Measurements from ENCODE around the gene SLC39A13. TPM values are rescaled to one million over a fixed set of nuclear protein-coding genes. Genes with fewer than 3 reads are reported as not detected.

SLC39A13 gene
- total and polyA plus RNA-seq, 2 of the 4 experiments (the other 2 are of a cell fraction) = 32.4 to 144 TPM

DNA sequence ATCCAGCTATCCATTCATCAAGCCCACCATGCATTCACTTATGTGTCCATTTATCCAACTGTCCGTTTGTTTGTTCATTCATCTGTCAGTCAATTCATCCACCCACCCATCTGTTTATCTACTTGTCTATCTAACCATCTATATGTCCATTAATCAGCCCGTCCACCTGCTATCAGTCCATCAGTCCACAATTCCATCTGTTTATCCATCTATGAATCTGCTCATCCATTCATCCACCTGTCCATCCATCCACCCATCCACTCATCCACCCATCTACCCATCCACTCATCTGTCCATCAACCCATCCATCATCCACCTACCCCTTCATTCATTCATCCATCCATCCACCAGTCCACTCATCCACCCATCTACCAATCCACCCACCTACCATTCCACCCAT, 29.1 kb upstream of the SLC39A13 start:
- ATAC-seq (ENCODE audit: low read depth) = no peak
- Histone ChIP-seq H2BK20ac (ENCODE audit: low read depth, low read length) (no peak overlapping the region), H4K8ac (ENCODE audit: low read depth in 2 of 2, low read length in 2 of 2) (no peak overlapping the region), H4K5ac (ENCODE audit: low read depth, low read length) (no peak overlapping the region), H4K91ac (ENCODE audit: insufficient read depth, low read depth, low read length) (no peak overlapping the region), H2AK5ac (ENCODE audit: low read depth, low read length) (no peak overlapping the region), H3K9me3 (ENCODE audit: control insufficient read depth, insufficient read depth, low read length) (no peaks in the 10 kb centered on the region), H3K27me3 (ENCODE audit: control insufficient read depth, insufficient read depth, low read length) (peaks cover 7% of the 10 kb centered on the region; the same call in 1 of the 2 replicates), H3K79me1 (ENCODE audit: low read depth in 1 of 2, low read length in 2 of 2) (no peaks in the 10 kb centered on the region), H3K14ac (replicated peaks; ENCODE audit: low read depth, low read length) (no peak overlapping the region), H3K27ac (ENCODE audit: insufficient read depth, low read length) (no peak overlapping the region), H3K9me1 (ENCODE audit: insufficient read depth, low read length) (peaks cover 7% of the 10 kb centered on the region), H4K20me1 (ENCODE audit: insufficient read depth, low read length) (no peaks in the 10 kb centered on the region; the same call in 1 of the 2 replicates), H2AFZ (replicated peaks; ENCODE audit: low read length, poor library complexity) (no peak overlapping the region), H3K36me3 (ENCODE audit: control insufficient read depth, insufficient read depth, low read length) (no peaks in the 10 kb centered on the region), H2AK9ac (replicated peaks; ENCODE audit: low read depth, low read length, poor library complexity) (no peak overlapping the region), H3K23ac (ENCODE audit: low read depth, low read length) (no peak overlapping the region), H2BK5ac (ENCODE audit: low read depth, low read length, poor library complexity, severe bottlenecking) (no peak overlapping the region), H3K18ac (ENCODE audit: low read depth, low read length) (no peak overlapping the region), H3K4ac (ENCODE audit: low read depth, low read length) (no peak overlapping the region), H3K4me2 (ENCODE audit: low read depth, low read length) (no peak overlapping the region), H2BK120ac (ENCODE audit: low read depth, low read length) (no peak overlapping the region), H2BK15ac (ENCODE audit: low read depth, low read length) (no peak overlapping the region), H3K56ac (ENCODE audit: extremely low read depth, insufficient read depth, low read length) (no peak overlapping the region), H3K4me1 (ENCODE audit: control insufficient read depth, insufficient read depth, low read length) (peaks cover 4% of the 10 kb centered on the region), H3K4me3 (ENCODE audit: insufficient read depth, low read depth, low read length) (no peak overlapping the region), H3K9ac (ENCODE audit: low read depth, low read length) (no peak overlapping the region)
- BruUV-seq (replicated peaks) = no TSS peak
- POLR2A ChIA-PET (ENCODE audit: unreplicated experiment) = no interaction called here
- in situ Hi-C loops (cut with MboI; ENCODE audit: low sequenced_read_pairs) (no loop called here), intact Hi-C loops (cut with micrococcal nuclease) (no loop called here), dilution Hi-C loops (cut with HindIII; ENCODE audit: low sequenced_read_pairs, unreplicated experiment) (no loop called here)
- 65% methylated on average over 2 of the region's 2 CpGs; no CpG with 5 or more reads in 1 of the 2 experiments for WGBS, 2 experiments (ENCODE audit: extremely low coverage in 2 of 2, insufficient read length in 1 of 2)
- no peak for DNase-seq
- CTCF ChIA-PET = no interaction called here
- TF ChIP-seq, protein P1, sequence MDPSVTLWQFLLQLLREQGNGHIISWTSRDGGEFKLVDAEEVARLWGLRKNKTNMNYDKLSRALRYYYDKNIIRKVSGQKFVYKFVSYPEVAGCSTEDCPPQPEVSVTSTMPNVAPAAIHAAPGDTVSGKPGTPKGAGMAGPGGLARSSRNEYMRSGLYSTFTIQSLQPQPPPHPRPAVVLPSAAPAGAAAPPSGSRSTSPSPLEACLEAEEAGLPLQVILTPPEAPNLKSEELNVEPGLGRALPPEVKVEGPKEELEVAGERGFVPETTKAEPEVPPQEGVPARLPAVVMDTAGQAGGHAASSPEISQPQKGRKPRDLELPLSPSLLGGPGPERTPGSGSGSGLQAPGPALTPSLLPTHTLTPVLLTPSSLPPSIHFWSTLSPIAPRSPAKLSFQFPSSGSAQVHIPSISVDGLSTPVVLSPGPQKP (IDR thresholded peaks at IDR 0.05; ENCODE audit: borderline replicate concordance, low read depth, low read length) = no peak
- no peak for TF ChIP-seq MAFK (IDR thresholded peaks at IDR 0.05; ENCODE audit: low read depth, low read length)
- TF ChIP-seq CHD1 (IDR thresholded peaks at IDR 0.05; ENCODE audit: low read depth, low read length) = no peak
- no peak for TF ChIP-seq RFX5 (IDR thresholded peaks at IDR 0.05; ENCODE audit: low read depth, low read length)
- TF ChIP-seq SMC3 (IDR thresholded peaks at IDR 0.05; ENCODE audit: low read depth, low read length) = no peak
- no peak for TF ChIP-seq MAZ (IDR thresholded peaks at IDR 0.05; ENCODE audit: borderline replicate concordance, low read depth, low read length)
- no peak for TF ChIP-seq RAD21 (IDR thresholded peaks at IDR 0.05; ENCODE audit: low read length)
- TF ChIP-seq, protein P2, sequence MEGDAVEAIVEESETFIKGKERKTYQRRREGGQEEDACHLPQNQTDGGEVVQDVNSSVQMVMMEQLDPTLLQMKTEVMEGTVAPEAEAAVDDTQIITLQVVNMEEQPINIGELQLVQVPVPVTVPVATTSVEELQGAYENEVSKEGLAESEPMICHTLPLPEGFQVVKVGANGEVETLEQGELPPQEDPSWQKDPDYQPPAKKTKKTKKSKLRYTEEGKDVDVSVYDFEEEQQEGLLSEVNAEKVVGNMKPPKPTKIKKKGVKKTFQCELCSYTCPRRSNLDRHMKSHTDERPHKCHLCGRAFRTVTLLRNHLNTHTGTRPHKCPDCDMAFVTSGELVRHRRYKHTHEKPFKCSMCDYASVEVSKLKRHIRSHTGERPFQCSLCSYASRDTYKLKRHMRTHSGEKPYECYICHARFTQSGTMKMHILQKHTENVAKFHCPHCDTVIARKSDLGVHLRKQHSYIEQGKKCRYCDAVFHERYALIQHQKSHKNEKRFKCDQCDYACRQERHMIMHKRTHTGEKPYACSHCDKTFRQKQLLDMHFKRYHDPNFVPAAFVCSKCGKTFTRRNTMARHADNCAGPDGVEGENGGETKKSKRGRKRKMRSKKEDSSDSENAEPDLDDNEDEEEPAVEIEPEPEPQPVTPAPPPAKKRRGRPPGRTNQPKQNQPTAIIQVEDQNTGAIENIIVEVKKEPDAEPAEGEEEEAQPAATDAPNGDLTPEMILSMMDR (conservative IDR thresholded peaks at IDR 0.05; ENCODE audit: low read depth, low read length) = no peak
- no peak for TF ChIP-seq BHLHE40 (IDR thresholded peaks at IDR 0.05; ENCODE audit: low read depth, low read length)

All from IMR-90 (cell line).